ENCODE data around the gene SLC22A16. TPM values are rescaled to one million over a fixed set of nuclear protein-coding genes. Genes with fewer than 3 reads are reported as not detected.
A peak's percentile ranks its signal among the peaks of the same experiment; 100 is the strongest.
"Not testable (repeated sequence)": the region's sequence is repeated elsewhere in the genome, so short reads cannot be mapped to it uniquely, and the experiment has no call there.

Gene SLC22A16
- total and polyA plus RNA-seq, 2 experiments from 2014 or later: not detected

DNA sequence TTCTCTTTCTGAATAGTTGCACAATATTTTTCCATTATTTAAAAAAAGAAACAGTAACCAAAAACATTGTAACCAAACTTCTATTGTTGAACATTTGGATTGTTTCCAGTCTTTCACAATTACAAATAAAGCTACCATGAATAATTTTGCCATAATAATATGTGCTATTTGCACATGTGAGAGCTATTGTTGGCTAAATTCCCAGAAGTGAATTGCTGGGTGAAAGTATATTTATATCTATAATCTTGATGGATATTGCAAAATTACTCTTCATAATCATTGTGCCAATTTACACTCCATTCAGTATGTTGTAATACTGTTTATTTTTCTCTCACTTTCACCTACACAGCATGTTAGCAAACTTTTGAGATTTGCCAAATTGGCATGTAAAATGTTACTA, 36.6 kb upstream of the SLC22A16 start:
- H3K27me3 ChIP-seq: no peaks in the 10 kb centered on the region
- no peaks in the 10 kb centered on the region for H3K9me3 ChIP-seq (ENCODE audit: low read depth)
- peak in 1 of 2 donors; percentile 88 for DNase-seq (ENCODE audit: low read depth in 1 of 2, low spot score in 1 of 2)
- TF ChIP-seq CTCF (IDR thresholded peaks at IDR 0.05; ENCODE audit: low read depth, low read length): no peak
- no peak overlapping the region for H3K27ac ChIP-seq
- no peaks in the 10 kb centered on the region for H3K36me3 ChIP-seq
- H3K4me1 ChIP-seq (ENCODE audit: low read depth): no peaks in the 10 kb centered on the region
- no peak overlapping the region for H3K4me3 ChIP-seq

- not testable (repeated sequence) for H3K36me3 ChIP-seq; H3K4me3 ChIP-seq; H3K27me3 ChIP-seq; DNase-seq (ENCODE audit: low read depth in 1 of 2, low spot score in 1 of 2); H3K27ac ChIP-seq; H3K9me3 ChIP-seq (ENCODE audit: low read depth); H3K4me1 ChIP-seq (ENCODE audit: low read depth)
Measured at GRCh38 chr6:110512549-110512948, 36.1 kb upstream of the SLC22A16 start.

- no peaks in the 10 kb centered on the region for H3K9me3 ChIP-seq (ENCODE audit: low read depth)
- no peak overlapping the region for H3K4me3 ChIP-seq
- H3K36me3 ChIP-seq: no peaks in the 10 kb centered on the region
- H3K27ac ChIP-seq: no peak overlapping the region
- DNase-seq (ENCODE audit: low read depth in 1 of 2, low spot score in 1 of 2): no peak
- no peaks in the 10 kb centered on the region for H3K27me3 ChIP-seq
- no peak for TF ChIP-seq CTCF (IDR thresholded peaks at IDR 0.05; ENCODE audit: low read depth, low read length)
- H3K4me1 ChIP-seq (ENCODE audit: low read depth): no peaks in the 10 kb centered on the region
Measured at GRCh38 chr6:110511401-110511800, 35.0 kb upstream of the SLC22A16 start.

GRCh38 chr6:110509617-110510241, 33.3 kb upstream of the SLC22A16 start:
- Histone ChIP-seq H3K4me3 (no peak overlapping the region), H3K4me1 (ENCODE audit: low read depth) (no peaks in the 10 kb centered on the region), H3K36me3 (no peaks in the 10 kb centered on the region), H3K27me3 (no peaks in the 10 kb centered on the region), H3K27ac (no peak overlapping the region), H3K9me3 (ENCODE audit: low read depth) (no peaks in the 10 kb centered on the region)
- TF ChIP-seq CTCF (IDR thresholded peaks at IDR 0.05; ENCODE audit: low read depth, low read length): no peak
- DNase-seq (ENCODE audit: low read depth in 1 of 2, low spot score in 1 of 2): peak in 1 of 2 donors; percentile 65

GRCh38 chr6:110504891-110505290, 28.5 kb upstream of the SLC22A16 start:
- H3K27me3 ChIP-seq; H3K9me3 ChIP-seq (ENCODE audit: low read depth); H3K36me3 ChIP-seq; H3K27ac ChIP-seq; H3K4me1 ChIP-seq (ENCODE audit: low read depth); H3K4me3 ChIP-seq; DNase-seq (ENCODE audit: low read depth in 1 of 2, low spot score in 1 of 2): not testable (repeated sequence)

- no peak for TF ChIP-seq CTCF (IDR thresholded peaks at IDR 0.05; ENCODE audit: low read depth, low read length)
- Histone ChIP-seq H3K27me3 (no peaks in the 10 kb centered on the region), H3K9me3 (ENCODE audit: low read depth) (no peaks in the 10 kb centered on the region)
Measured at GRCh38 chr6:110495949-110496348, 19.5 kb upstream of the SLC22A16 start.

More at GRCh38 chr6:110495949-110496348, 19.5 kb upstream of the SLC22A16 start:
- peak; percentile 27 to 86 for DNase-seq (ENCODE audit: low read depth in 1 of 2, low spot score in 1 of 2)
- Histone ChIP-seq H3K36me3 (no peaks in the 10 kb centered on the region), H3K4me1 (ENCODE audit: low read depth) (peaks cover 32% of the 10 kb centered on the region), H3K27ac (peak overlapping the region; percentile 97), H3K4me3 (no peak overlapping the region)

All from cardiac muscle cell (in vitro differentiated cells and primary cell).